CD4-positive, alpha-beta T cell (primary cell): ENCODE measurements around the gene SAMD5. TPM values are rescaled to one million over a fixed set of nuclear protein-coding genes. Genes with fewer than 3 reads are reported as not detected.

Experiments
- ATAC-seq: fragments of 200-7000 bp; cut with Tn5 transposase; one replicate; pipeline ENCODE4 v1.10.0; 2022; ENCODE audit warnings: mild to moderate bottlenecking; ENCODE audit not compliant: poor library complexity
- CTCF ChIA-PET: fragments of 350-600 bp; sonication (Branson Sonifier 250); formaldehyde crosslinking; loops from one replicate; lab custom pipeline; 2021; ENCODE audit warnings: antibody characterized with exemption, inconsistent platforms; lab: Charles Lee
- POLR2A ChIA-PET: fragments of 350-600 bp; sonication (Branson Sonifier 250); formaldehyde crosslinking; loops from one replicate; lab custom pipeline; 2021; ENCODE audit warnings: antibody characterized with exemption, inconsistent platforms; lab: Charles Lee
- DNase-seq, 14 experiments: peaks; one replicate each; pipeline ENCODE4 v3.0.0-alpha.2; 2013 to 2020; ENCODE audit warnings: mixed read lengths in 2 of 14
- H3K27ac ChIP-seq, 2 donors: one replicate each; pipeline versions ENCODE4 v1.5.1 to v1.7.0; 2013; ENCODE audit warnings: low read length in 2 of 2, low read depth in 1 of 2, mild to moderate bottlenecking in 1 of 2
- H3K27me3 ChIP-seq, 2 experiments: 1 replicate in 1 of 2; 2 replicates in 1 of 2; pipeline versions ENCODE4 v1.6.1 to v1.7.0; 2013; ENCODE audit warnings: low read length in 2 of 2, control low read depth in 1 of 2, mild to moderate bottlenecking in 1 of 2, moderate library complexity in 1 of 2; ENCODE audit not compliant: insufficient read depth in 2 of 2, control insufficient read depth in 1 of 2
- H3K36me3 ChIP-seq: one replicate; pipeline ENCODE4 v1.6.1; 2013; ENCODE audit warnings: low read length, control low read depth; ENCODE audit not compliant: insufficient read depth
- H3K4me1 ChIP-seq: one replicate; pipeline ENCODE4 v1.6.1; 2013; ENCODE audit warnings: low read length, control low read depth; ENCODE audit not compliant: insufficient read depth
- H3K4me3 ChIP-seq: one replicate; pipeline ENCODE4 v1.5.1; 2013; ENCODE audit warnings: mild to moderate bottlenecking, low read length, moderate library complexity
- H3K9me3 ChIP-seq, 2 experiments: 1 replicate in 1 of 2; 2 replicates in 1 of 2; pipeline versions ENCODE4 v1.6.1 to v1.7.0; 2013; ENCODE audit warnings: low read length in 2 of 2, mild to moderate bottlenecking in 2 of 2, control low read depth in 1 of 2, moderate library complexity in 1 of 2; ENCODE audit not compliant: control insufficient read depth in 1 of 2, insufficient read depth in 1 of 2
- H3K27ac Mint-ChIP-seq: one replicate; pipeline ENCODE4 v1.8.0; 2020; ENCODE audit warnings: mixed read lengths
- H3K27me3 Mint-ChIP-seq: one replicate; pipeline ENCODE4 v1.8.0; 2021; ENCODE audit warnings: mixed read lengths
- H3K36me3 Mint-ChIP-seq: one replicate; pipeline ENCODE4 v1.8.0; 2021; ENCODE audit warnings: low read depth, mixed read lengths
- H3K4me1 Mint-ChIP-seq: one replicate; pipeline ENCODE4 v1.8.0; 2021; ENCODE audit warnings: low read depth, mixed read lengths
- H3K4me3 Mint-ChIP-seq: one replicate; pipeline ENCODE4 v1.8.0; 2020; ENCODE audit warnings: mild to moderate bottlenecking, mixed read lengths
- H3K9me3 Mint-ChIP-seq: one replicate; pipeline ENCODE4 v1.8.0; 2020; ENCODE audit warnings: mixed read lengths
- CTCF ChIP-seq: fragments of 200-600 bp; IDR thresholded peaks from one replicate; pipeline ENCODE4 v1.8.0; 2022; ENCODE audit warnings: antibody characterized with exemption, mild to moderate bottlenecking
- intact Hi-C, 2 experiments: fragments of 100-400 bp; cut with DNase I in 1 of 2; cut with micrococcal nuclease in 1 of 2; formaldehyde crosslinking; loops; one replicate each; pipeline versions ENCODE4 v1.15.1 to v1.9.0; 2023 to 2025; cut with DNase I, micrococcal nuclease
- total RNA-seq, 174 experiments: library from RNA in 2 of 174; stranded (reverse) in 2 of 174; gene quantifications; one replicate each; pipeline ENCODE4 v1.2.3 and lab custom pipeline; 2021 to 2026

SAMD5 gene
- total RNA-seq, 2 experiments from 2014 or later = not detected

GRCh38 chr6:147553099-147553498 lies 44.6 kb downstream of the SAMD5 start:
- Histone ChIP-seq H3K27me3 (no peaks in the 10 kb centered on the region), H3K36me3 (no peaks in the 10 kb centered on the region), H3K4me1 (no peaks in the 10 kb centered on the region), H3K4me3 (no peak overlapping the region), H3K9me3 (peaks cover 0 to 4% of the 10 kb centered on the region in 2 experiments), H3K27ac (no peak overlapping the region)
- CTCF ChIA-PET = no interaction called here
- ATAC-seq = no peak
- no peak overlapping the region for H3K4me3 Mint-ChIP-seq
- no peak for TF ChIP-seq CTCF
- no peaks in the 10 kb centered on the region for H3K9me3 Mint-ChIP-seq
- no peaks in the 10 kb centered on the region for H3K36me3 Mint-ChIP-seq
- no peak overlapping the region for H3K27ac Mint-ChIP-seq
- POLR2A ChIA-PET = no interaction called here
- H3K27me3 Mint-ChIP-seq = no peaks in the 10 kb centered on the region
- no peaks in the 10 kb centered on the region for H3K4me1 Mint-ChIP-seq
- intact Hi-C loops = no loop called here
- no peak for DNase-seq

- ATAC-seq (no peak), DNase-seq (no peak)
- H3K4me1 ChIP-seq = no peaks in the 10 kb centered on the region
- H3K4me3 ChIP-seq = no peak overlapping the region
- Mint-ChIP-seq H3K36me3 (no peaks in the 10 kb centered on the region), H3K27ac (no peak overlapping the region), H3K4me1 (no peaks in the 10 kb centered on the region), H3K9me3 (no peaks in the 10 kb centered on the region), H3K27me3 (no peaks in the 10 kb centered on the region), H3K4me3 (no peak overlapping the region)
- H3K36me3 ChIP-seq = no peaks in the 10 kb centered on the region
- CTCF ChIA-PET = no interaction called here
- no peak overlapping the region for H3K27ac ChIP-seq
- no peaks in the 10 kb centered on the region for H3K27me3 ChIP-seq
- POLR2A ChIA-PET = no interaction called here
- peaks cover 0 to 4% of the 10 kb centered on the region in 2 experiments for H3K9me3 ChIP-seq
- no peak for TF ChIP-seq CTCF
- intact Hi-C loops = no loop called here
These were observed 45.8 kb downstream of the SAMD5 start for GRCh38 chr6:147554281-147554680.

GRCh38 chr6:147559006-147559405 lies 50.5 kb downstream of the SAMD5 start:
- Histone ChIP-seq H3K27me3 (no peaks in the 10 kb centered on the region), H3K9me3 (peaks cover 0 to 4% of the 10 kb centered on the region in 2 experiments), H3K4me1 (no peaks in the 10 kb centered on the region), H3K4me3 (no peak overlapping the region), H3K36me3 (no peaks in the 10 kb centered on the region), H3K27ac (no peak overlapping the region)
- no peak for ATAC-seq
- Mint-ChIP-seq H3K27me3 (peaks cover 6% of the 10 kb centered on the region), H3K4me3 (no peak overlapping the region), H3K36me3 (no peaks in the 10 kb centered on the region), H3K4me1 (no peaks in the 10 kb centered on the region), H3K27ac (no peak overlapping the region), H3K9me3 (no peaks in the 10 kb centered on the region)
- no peak for TF ChIP-seq CTCF
- no peak for DNase-seq
- CTCF ChIA-PET = no interaction called here
- intact Hi-C loops = no loop called here
- POLR2A ChIA-PET = no interaction called here
